Left ventricle myocardium superior (tissue), 1 donor: Measurements from ENCODE around the gene C20orf202. TPM values are rescaled to one million over a fixed set of nuclear protein-coding genes. Genes with fewer than 3 reads are reported as not detected.
"Not testable (repeated sequence)": the region's sequence is repeated elsewhere in the genome, so short reads cannot be mapped to it uniquely, and the experiment has no call there.

Experiments
- ATAC-seq: fragments of 200-7000 bp; cut with Tn5 transposase; one replicate; pipeline ENCODE4 v1.9.1; 2020; ENCODE audit warnings: mild to moderate bottlenecking, moderate library complexity
- DNase-seq: peaks from one replicate; pipeline ENCODE4 v3.0.0-alpha.2; 2020
- intact Hi-C: fragments of 100-400 bp; cut with micrococcal nuclease; formaldehyde crosslinking; loops from one replicate; pipeline ENCODE4 v1.11.0; 2022
- total RNA-seq: library from RNA; stranded (reverse); fragmentation: NEBNext Ultra II Directional; extraction: Animal tissue kit (Norgen Biotek cat#: 25700); gene quantifications from one replicate; pipeline ENCODE4 v1.2.1, GENCODE V29; 2021
- donor health status: DM: no; HTN: yes; CAD: no; lungs with severe emphysema.

The C20orf202 gene
- total RNA-seq, 1 donor from 2014 or later, result 0.25 TPM

DNA sequence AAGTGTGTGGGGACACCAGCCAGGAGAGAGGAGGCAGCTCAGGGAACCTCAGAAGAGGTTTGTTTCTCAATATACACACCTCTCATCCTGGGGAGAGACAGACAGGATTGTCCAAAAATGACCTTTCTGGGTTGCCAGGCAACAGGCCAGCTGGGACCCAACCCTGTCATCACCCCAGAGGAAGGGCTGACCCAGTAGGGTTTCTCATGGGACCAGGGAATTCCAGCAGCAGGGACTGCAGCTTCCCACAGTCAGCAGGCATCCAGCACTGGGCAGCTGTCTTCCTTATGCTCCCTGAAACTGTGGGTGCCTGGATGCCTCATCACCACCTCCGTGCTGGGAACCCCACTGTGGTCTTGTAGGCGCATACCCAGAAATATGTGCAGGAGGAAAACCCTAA lies 1.3 kb downstream of the C20orf202 start:
- intact Hi-C loops, result no loop called here
- DNase-seq (peak; percentile 38), ATAC-seq (peak; percentile 73)

DNA sequence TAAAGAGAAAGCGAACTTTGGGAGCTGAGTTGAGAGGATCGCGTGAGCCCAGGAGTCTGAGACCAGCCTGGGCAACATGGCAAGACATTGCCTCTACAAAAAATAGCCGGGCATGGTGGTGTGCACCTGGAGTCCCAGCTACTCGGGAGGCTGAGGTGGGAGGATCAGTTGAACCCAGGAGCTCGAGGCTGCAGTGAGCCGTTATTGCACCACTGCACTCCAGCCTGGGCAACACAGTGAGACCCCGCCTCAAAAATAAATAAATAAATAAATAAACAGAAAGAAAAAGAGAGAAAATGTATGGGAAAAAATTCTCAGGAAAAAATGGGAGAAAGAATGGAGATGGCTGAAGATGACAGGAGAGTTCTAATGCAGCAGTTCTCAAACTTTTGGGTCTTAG lies 2.5 kb downstream of the C20orf202 start:
- ATAC-seq (no peak), DNase-seq (no peak)
- intact Hi-C loops, result no loop called here

GRCh38 chr20:1206366-1207148 lies 3.3 kb downstream of the C20orf202 start:
- intact Hi-C loops, result no loop called here
- ATAC-seq (peak; percentile 27), DNase-seq (no peak)

DNA sequence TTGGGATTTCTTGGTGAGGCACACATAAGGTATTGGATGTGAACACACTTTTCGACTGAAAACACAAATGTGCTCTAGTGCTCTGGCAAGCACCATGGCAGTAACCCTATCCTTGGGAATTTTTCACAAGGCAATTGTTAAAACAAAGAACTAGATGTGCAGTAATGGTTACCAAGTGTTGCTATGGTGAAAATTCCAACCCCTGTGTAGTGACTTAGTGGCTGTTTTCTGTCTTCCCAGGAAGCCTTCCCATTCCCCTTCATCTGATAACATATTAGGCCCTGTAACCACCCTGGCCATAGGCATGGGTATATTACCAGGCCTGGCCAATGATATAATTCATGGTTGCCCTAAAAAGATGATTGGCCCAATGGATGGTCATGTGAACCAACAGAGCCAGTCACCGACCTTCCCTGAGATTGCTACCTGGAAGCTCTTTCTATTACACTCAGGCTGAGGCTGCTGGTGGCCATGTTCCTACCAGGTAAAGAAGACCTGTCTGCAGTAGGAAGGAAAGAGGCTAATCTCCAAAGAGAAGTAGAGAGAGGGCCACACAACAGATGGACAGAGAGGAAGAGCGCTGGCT lies 4.1 kb downstream of the C20orf202 start:
- ATAC-seq (no peak), DNase-seq (no peak)
- intact Hi-C loops, result no loop called here

DNA sequence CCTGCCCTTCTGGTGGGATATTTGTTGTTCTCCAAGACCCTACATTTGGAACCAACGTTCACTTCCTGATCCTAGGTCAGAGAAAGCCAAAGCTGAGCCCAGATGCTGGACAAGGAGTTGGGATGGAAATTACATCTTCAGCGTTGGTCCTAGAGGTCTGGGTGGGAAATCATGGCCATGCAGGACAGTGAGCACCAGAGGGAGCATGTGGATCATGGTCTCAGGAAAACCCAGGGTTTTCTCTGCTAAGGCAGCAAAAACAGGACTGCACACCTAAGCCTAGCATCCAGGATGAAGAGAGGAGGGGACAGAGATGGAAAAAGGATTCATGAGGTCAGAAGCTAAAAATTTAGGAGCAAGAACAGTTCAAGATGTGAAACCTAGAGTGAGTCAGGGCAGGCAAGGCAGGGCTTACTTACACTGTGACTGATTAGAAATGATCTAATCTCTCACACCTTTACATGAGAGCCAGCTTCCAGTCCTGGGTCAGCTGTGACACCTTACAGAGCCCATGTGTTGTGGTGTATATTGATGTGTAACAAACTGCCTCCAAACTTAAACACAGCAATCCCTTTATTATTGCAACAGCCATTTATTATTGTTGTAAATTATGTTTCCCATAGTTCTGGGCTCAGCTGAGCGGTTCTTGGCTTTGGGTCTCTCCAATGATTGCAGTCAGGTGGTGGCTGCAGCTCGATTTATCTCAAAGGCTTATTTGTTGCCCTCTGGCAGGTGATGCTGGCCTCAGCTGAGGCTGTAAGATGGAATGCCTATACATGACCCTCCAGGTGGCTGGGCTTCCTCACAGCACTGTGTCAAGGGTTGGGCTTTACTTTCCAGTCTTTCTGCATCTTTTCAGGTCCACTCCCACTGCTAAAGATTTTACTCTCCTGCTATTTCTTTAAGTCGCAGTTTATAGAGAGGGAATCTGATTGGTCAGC lies 6.5 kb downstream of the C20orf202 start:
- intact Hi-C loops, result loop anchor here (10.0 kb wide), 1 partner anchor 395 kb away; no protein-coding TSS in a partner anchor
- DNase-seq (no peak), ATAC-seq (no peak)

GRCh38 chr20:1210501-1210900 lies 7.2 kb downstream of the C20orf202 start:
- DNase-seq (no peak), ATAC-seq (no peak)
- intact Hi-C loops, result loop anchor here (10.0 kb wide), 1 partner anchor 396 kb away; no protein-coding TSS in a partner anchor

- intact Hi-C loops, result loop anchor here (10.0 kb wide), 1 partner anchor 397 kb away; no protein-coding TSS in a partner anchor
- DNase-seq, result no peak
Observed at GRCh38 chr20:1212023-1212422, 8.8 kb downstream of the C20orf202 start.

GRCh38 chr20:1212607-1213396 lies 9.5 kb downstream of the C20orf202 start:
- intact Hi-C loops, result loop anchor here (10.0 kb wide), 1 partner anchor 398 kb away; no protein-coding TSS in a partner anchor
- peak; percentile 89 for ATAC-seq
- peak; percentile 65 for DNase-seq

More at GRCh38 chr20:1212023-1212422, 8.8 kb downstream of the C20orf202 start:
- no peak for ATAC-seq

GRCh38 chr20:1214838-1215261 lies 11.6 kb downstream of the C20orf202 start:
- intact Hi-C loops, result loop anchor here (10.0 kb wide), 1 partner anchor 400 kb away; no protein-coding TSS in a partner anchor
- DNase-seq (no peak), ATAC-seq (no peak)

GRCh38 chr20:1215386-1216170 lies 12.3 kb downstream of the C20orf202 start:
- intact Hi-C loops, result loop anchor here (10.0 kb wide), 1 partner anchor 401 kb away; no protein-coding TSS in a partner anchor

GRCh38 chr20:1216527-1217427 lies 13.5 kb downstream of the C20orf202 start:
- not testable (repeated sequence) for ATAC-seq, DNase-seq
- intact Hi-C loops, result loop anchor here (10.0 kb wide), 1 partner anchor 402 kb away; no protein-coding TSS in a partner anchor

More at GRCh38 chr20:1215386-1216170, 12.3 kb downstream of the C20orf202 start:
- ATAC-seq, result no peak
- DNase-seq, result no peak

- DNase-seq, ATAC-seq, intact Hi-C loops: not testable (repeated sequence)
Observed at GRCh38 chr20:1222750-1223149, 19.5 kb downstream of the C20orf202 start.

GRCh38 chr20:1224205-1224890 lies 21.1 kb downstream of the C20orf202 start:
- ATAC-seq (no peak), DNase-seq (no peak)
- intact Hi-C loops, result no loop called here

DNA sequence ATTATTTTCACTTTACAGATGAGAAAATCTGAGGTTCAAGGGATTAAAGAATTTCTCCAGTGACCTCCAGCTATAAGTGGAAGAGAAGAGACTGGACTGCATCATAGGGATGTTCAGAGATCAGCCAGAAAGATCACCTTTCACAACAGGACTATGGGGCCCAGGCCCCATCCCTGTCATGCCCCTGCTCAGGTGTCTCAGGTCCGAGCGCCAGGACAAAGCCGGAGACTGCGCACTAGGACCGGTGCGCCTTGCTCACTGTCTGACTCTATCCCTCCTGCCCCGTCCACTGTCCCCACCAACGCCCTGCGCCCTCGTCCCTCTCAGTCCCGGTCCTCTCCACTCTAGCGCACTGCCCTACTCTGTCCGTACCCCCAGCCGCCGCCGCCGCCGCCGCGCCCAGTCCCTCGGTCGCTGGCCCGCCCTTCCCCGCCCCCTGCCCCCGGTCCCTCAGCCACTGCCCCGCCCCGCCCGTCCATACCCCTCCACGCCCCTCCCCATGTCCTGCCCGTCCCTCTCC lies 22.1 kb downstream of the C20orf202 start:
- ATAC-seq, result no peak
- DNase-seq, result no peak
- intact Hi-C loops, result no loop called here

DNA sequence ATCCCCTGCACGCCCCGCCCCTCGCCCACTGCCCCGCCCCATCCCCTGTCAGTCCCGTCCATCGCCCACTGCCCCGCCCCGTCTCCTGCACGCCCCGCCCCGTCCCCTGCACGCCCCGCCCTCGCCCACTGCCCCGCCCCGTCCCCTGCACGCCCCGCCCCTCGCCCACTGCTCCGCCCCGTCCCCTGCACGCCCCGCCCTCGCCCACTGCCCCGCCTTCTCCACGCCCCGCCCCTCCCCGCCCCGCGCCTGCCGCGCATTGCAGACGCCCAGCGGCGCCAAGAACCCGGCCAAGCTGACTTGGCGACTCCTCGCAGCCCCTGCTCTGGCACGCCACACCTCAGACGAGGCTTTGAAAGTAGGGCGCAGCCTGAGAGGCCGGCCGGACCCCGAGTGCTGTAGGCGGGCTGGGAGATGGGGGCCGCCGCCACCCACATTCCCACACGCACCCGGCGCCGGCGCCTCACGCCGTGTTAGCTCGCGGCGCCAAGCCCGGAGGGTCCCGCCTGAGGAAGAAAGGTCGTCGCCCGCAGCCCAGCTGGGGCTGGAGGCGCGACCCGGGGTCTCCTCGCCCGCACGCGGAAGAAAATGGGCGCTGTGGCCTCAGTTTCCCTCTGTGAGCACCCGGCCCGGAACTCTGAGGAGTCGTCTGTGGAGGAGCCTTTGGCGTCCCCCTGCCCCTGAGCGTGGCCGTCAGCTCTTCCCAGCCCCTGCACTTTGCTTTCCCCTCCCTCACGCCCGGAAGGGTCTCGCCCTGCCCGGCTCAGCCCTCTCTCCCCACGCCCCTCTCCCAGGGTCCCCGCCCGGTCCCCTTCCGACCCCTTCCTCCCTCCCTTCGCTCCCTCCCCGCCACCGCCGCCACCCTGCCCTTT lies 22.8 kb downstream of the C20orf202 start, which contains the start of gene RAD21L1:
TSS of gene RAD21L1 (plus strand) at position 262 of the 872 bp plus-strand sequence. CDS start 2,410 bp downstream, outside the sequence.
- intact Hi-C loops, result no loop called here
- DNase-seq, result peak; percentile 83
- peak; percentile 97 for ATAC-seq
